ENCODE measurements around the gene HAND2.

DNA sequence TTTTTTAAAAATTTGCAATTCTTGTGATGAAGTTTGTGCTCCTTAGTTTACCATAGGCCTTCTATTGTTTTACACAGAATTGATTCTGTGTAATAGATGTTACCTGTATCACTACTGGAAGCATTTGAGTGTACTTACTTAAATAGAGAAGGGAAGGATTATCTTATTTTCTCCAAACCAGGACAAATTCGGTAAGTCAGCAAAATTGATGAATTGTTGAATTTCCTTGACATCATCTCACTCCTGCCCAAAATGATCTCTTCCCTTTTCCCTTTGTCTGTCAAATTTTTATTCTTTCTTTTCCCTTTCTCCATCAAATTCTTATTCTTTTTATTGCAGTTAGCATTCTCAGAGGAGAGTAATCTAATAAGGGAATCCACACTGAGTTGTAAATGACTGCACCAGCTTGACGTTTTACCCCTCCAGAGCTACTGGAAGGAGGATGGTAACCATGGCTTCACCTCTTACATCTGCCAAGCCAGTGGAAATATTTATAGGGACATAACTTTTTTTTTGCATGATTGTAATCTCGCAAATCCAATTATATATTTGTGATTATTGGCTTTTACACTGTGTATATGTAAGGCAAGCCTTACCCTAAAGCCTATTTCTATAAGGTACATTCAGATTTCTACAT lies 42.6 kb upstream of the HAND2 start:
- TF ChIP-seq POLR2A (IDR thresholded peaks at IDR 0.05) (no peak), CTCF (IDR thresholded peaks at IDR 0.05) (no peak)
